Activated CD4-positive, CD25-positive, alpha-beta regulatory T cell treated with anti-CD3 and anti-CD28 coated beads, Interleukin-2, amount 50 U/mL, for 16 hours (primary cell): Measurements from ENCODE around the gene OR2F1.

Source experiments
- DNase-seq: peaks from one replicate; pipeline ENCODE4 v3.0.0-alpha.2; 2020; ENCODE audit warnings: low read depth, low spot score

OR2F1 gene

DNA sequence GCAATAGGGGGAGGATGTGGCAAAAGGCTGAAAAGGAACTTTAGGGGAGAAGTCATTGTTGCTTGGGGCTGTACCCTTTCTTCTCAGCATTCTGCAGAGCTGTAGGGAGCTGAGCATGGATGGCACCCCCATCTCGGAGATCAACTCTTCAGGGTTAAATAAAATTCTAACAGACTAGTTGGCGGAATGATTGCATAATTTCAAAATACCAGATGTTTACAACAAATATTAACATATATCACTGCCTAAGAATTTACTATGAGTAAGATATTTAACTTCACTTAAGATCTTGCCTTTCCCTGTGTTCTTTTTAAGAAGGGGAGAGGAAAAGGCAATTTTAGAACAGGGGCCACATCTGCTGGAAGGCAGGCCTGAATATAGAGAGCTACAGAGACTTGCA lies 509 bp upstream of the OR2F1 start:
- no peak for DNase-seq

DNA sequence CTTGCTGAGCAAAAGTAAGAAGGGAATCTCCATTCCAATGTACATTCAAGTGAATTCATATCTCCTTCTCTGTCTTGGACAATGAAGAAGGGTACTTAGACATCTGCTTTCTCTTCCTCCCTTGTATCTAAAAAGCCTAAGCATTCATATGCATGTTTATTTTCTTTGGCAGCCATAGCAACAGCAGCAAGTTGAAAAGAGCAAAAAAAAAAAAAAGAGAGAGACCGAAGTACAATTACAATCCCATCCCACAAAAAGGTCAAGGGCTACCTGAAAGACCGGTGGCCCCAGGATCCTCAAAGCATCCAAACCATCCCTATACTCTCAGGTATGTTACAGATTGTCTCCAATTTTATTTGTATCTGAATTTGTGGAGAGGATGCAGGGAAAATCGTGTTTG lies 4.1 kb downstream of the OR2F1 start:
- no peak for DNase-seq

- no peak for DNase-seq
Measured at GRCh38 chr7:143960813-143961610, 6.4 kb downstream of the OR2F1 start.

- DNase-seq = no peak
Measured at GRCh38 chr7:143965280-143965679, 10.6 kb downstream of the OR2F1 start.

DNA sequence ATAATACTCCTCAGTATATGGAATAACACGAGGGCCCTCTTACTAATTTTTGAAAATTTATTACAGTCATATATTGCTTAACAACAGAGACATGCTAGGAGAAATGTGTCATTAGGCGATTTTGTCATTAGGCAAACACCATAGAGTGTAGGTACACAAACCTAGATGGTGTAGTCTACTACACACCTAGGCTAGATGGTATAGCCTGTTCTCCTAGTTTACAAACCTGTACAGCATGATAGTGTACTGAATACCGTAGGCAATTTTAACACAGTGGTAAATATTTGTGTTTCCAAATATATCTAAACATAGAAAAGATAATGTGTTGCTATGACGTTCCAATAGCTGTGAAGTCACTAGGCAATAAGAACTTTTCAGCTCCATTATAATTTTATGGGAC lies 12.8 kb downstream of the OR2F1 start:
- DNase-seq = no peak

GRCh38 chr7:143973870-143974416 lies 19.3 kb downstream of the OR2F1 start:
- no peak for DNase-seq

GRCh38 chr7:143974459-143974858 lies 19.8 kb downstream of the OR2F1 start:
- DNase-seq = no peak

DNA sequence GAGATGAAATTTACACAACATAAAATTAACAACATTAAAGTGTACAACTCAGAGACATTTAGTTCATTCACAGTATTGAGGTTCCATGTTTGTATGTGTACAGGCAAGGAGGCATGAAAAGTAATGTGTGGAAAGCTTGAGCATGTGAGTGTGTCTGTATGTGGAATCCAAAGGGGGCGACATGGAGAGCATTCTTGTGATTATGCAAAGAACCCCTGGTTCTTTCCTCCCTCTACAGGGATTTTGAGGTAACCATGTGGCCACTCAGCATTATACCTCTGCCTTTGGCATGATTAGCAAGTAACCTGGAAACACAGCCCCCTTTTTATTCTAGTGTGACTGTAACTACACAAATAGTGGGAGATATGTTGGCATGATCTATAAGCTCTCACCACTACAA lies 21.0 kb downstream of the OR2F1 start:
- no peak for DNase-seq

GRCh38 chr7:143978585-143978984 lies 23.9 kb downstream of the OR2F1 start:
- no peak for DNase-seq

DNA sequence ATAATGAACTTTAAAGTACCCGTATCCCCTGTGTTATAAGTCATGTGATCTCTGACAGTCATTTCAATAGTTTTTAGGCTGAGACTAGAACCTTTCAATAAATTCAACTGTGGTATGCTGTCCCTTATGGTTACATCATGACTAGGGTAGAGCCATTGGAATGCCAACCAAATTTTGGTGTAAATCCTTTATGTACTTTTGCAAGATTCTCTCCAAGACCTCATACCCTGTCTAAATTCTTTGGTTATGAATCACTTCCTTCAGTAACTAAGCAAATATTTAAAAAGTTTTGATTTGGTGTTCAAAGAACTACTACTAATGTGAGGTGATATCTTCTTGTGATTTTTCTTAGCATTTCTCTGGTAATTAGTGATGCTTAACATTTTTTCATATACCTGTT lies 24.7 kb downstream of the OR2F1 start:
- no peak for DNase-seq

DNA sequence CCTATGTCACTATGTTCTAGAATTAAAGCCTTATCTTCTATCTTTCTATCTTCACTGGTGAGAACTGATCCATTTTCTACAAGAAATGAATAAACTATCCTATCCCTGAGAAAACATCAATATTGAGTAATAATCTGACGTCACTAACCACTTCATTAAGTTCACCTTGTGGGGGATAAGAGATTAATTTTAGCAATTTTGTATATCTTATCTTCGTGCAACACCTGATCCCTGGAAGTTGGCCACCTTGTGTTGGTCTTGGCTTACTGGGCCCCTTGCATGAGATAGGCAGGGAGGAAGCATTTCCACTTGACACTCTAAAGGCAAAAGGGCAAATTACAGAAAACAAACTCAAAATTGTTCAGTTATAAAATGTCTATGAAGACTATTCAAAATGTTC lies 25.4 kb downstream of the OR2F1 start:
- DNase-seq = no peak

GRCh38 chr7:143980746-143981510 lies 26.3 kb downstream of the OR2F1 start:
- DNase-seq = no peak

GRCh38 chr7:143983960-143984359 lies 29.3 kb downstream of the OR2F1 start:
- no peak for DNase-seq

GRCh38 chr7:143987513-143987912 lies 32.9 kb downstream of the OR2F1 start:
- no peak for DNase-seq

DNA sequence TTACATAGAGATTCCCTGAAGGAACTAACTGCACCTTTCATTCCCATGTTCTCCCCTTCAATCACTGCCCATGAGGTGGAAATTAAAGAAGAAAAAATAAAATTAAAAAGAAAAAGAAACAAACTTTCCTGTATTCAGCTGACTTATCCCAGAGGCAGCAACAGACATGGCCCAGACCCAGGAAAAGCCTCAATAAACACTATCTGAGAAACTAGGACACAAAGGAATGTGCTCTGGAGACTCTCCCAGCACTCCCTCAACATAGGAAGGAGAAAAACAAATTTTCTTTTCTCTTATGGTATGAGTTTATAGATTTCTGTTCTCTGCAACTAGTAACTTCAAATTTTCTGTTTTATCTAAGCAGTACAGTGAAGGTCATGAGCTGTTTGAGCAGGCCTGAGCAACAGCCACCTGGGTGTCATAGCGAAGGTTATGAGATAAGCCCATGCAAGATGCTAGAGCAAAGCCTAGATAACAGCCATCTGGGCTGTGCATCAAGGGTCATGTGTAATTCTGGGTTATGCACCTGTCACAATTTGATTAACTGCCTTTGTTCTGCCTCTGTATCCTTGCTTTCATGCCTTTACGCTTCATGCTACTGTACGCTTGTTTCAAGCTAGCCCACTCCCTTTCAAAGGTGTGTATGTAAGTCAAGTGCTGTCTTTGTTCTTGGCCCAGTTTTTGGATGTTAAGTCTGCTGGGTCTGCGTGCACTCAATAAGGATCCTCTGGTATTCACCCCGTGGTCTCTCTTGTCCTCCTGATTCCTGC lies 34.5 kb downstream of the OR2F1 start:
- DNase-seq = no peak

DNA sequence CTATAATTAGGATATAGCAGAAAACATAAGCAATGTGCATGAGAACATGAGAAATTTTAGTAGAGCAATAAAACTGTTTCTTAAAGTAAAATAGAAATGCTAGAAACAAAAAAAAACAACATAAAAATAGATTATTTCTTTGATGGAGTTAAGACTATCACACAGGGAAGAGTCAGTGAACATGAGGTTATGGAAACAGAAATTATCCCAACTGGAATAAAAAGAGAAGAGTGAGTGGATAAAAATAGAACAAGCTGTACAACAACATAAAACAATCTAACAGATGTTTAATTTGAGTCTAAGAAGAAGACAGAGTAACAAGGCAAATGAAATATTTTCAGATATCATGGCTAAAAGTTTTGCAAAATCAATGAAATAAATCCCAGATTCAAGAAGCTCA lies 38.0 kb downstream of the OR2F1 start:
- no peak for DNase-seq

DNA sequence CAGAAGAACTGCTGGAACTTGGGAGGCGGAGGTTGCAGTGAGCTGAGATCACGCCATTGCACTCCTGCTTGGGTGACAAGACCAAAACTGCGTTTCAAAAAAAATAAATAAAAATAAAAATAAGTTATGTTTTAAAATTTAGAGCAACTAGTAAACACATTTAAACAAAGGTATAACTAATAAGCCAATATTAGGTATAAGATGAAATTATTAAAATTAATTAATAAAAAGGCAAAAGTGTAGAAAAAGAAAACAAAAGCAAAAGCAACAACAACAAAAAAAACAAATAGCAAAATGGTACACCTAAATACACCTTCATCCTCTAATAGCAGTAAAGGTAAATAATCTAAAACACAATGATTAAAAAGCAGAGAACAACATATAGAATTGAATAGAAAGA lies 39.3 kb downstream of the OR2F1 start:
- DNase-seq = no peak

DNA sequence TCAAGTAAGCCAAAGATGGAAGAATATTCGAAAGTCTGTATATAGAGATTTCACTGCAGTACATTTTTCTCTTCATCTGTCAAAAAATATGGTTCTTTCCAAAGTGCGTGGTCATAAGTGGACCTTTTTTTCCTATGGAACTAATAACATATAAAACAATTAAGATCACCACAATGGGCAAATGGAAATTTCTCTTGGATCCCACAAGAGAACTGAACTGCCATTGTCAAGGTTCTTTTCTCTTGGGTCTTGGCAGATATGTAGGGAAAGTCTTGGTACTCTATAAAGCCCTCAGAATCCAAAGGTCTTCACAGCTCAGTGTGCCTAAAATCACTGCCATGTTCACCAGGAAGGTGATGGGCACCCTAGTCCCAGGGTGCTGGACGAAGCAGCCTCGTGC lies 45.4 kb downstream of the OR2F1 start, which contains the start of gene OR6B1:
Gene OR6B1, plus strand, starts transcription at position 301 of the 400 bp plus-strand sequence. CDS start 3,677 bp downstream, outside the sequence.
- DNase-seq = no peak

- DNase-seq = no peak
Measured at GRCh38 chr7:144001543-144001942, 46.9 kb downstream of the OR2F1 start.

DNA sequence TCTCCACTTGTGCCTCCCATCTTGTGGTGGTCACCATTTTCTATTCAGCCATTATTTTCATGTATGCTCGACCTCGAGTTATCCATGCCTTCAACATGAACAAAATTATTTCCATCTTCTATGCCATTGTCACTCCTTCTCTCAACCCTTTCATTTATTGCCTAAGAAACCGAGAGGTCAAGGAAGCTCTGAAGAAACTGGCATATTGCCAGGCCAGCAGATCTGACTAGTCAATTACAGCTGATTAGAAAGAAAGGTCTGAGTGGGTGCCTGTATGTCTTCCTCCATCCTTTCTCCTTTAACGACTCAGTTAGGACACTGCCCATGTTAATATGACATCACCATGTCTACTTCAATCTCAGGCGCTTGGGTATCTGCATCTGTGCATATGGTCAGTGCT lies 50.1 kb downstream of the OR2F1 start:
- DNase-seq = no peak

GRCh38 chr7:144006029-144006691 lies 51.5 kb downstream of the OR2F1 start:
- DNase-seq = no peak

DNA sequence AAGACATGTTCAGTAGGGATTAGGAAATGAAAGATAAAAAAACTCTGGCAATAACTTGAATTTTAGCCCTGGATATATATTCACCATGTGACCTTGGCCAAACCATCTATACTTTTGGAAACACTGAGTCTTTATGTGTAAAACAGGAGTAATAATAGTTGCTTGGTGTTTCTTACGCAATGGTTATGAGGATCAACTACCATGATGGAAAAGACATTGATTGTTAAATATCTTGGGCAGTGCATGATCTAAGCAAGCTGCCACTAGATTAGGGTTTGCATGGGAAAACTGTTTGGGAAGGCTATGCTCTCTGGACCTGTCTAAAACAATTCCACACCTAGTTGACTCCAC lies 52.0 kb downstream of the OR2F1 start:
- no peak for DNase-seq
